Parathyroid adenoma (tissue), 2 donors: ENCODE measurements around the gene EXOC1.

ENCODE experiments used
- H2AFZ ChIP-seq: fragments of 300-600 bp; sonication (generic); one replicate; pipeline ENCODE4 v1.7.0; 2017; ENCODE audit warnings: antibody characterized with exemption, mild to moderate bottlenecking
- H3K27ac ChIP-seq: fragments of 300-600 bp; sonication (generic); one replicate; pipeline ENCODE4 v1.7.0; 2017
- H3K27me3 ChIP-seq: fragments of 300-600 bp; sonication (generic); one replicate; pipeline ENCODE4 v1.7.0; 2017; ENCODE audit warnings: low read length; ENCODE audit not compliant: control insufficient read depth, insufficient read depth
- H3K36me3 ChIP-seq: fragments of 300-600 bp; sonication (generic); one replicate; pipeline ENCODE4 v1.7.0; 2017; ENCODE audit warnings: low read length; ENCODE audit not compliant: control insufficient read depth, insufficient read depth
- H3K4me1 ChIP-seq: fragments of 300-600 bp; sonication (generic); one replicate; pipeline ENCODE4 v1.7.0; 2017; ENCODE audit warnings: control low read depth
- H3K4me2 ChIP-seq: fragments of 300-600 bp; sonication (generic); one replicate; pipeline ENCODE4 v1.7.0; 2017; ENCODE audit warnings: low read length
- H3K4me3 ChIP-seq: fragments of 300-600 bp; sonication (generic); one replicate; pipeline ENCODE4 v1.7.0; 2017; ENCODE audit warnings: low read depth, low read length
- H3K79me2 ChIP-seq: fragments of 300-600 bp; sonication (generic); one replicate; pipeline ENCODE4 v1.7.0; 2017; ENCODE audit warnings: control low read depth
- H3K9ac ChIP-seq: fragments of 300-600 bp; sonication (generic); one replicate; pipeline ENCODE4 v1.7.0; 2017; ENCODE audit warnings: mild to moderate bottlenecking
- H3K9me3 ChIP-seq: fragments of 300-600 bp; sonication (generic); one replicate; pipeline ENCODE4 v1.7.0; 2017; ENCODE audit warnings: low read length; ENCODE audit not compliant: control insufficient read depth
- CTCF ChIP-seq: fragments of 300-600 bp; sonication (generic); IDR thresholded peaks from one replicate; pipeline ENCODE4 v1.7.0; 2017; ENCODE audit warnings: antibody characterized with exemption, mild to moderate bottlenecking
- donor health status: primary hyperparathyroidism.

EXOC1 gene

GRCh38 chr4:55853484-55854046 lies at the start of gene EXOC1:
EXOC1 (plus strand) TSS chr4:55853648; CDS start chr4:55858324, 4,676 bp downstream.
- H3K4me2 ChIP-seq, result peak within 1 kb of the TSS; percentile 60

GRCh38 chr4:55807556-55807955 lies 45.9 kb upstream of the EXOC1 start:
- H3K27me3 ChIP-seq, result no peaks in the 10 kb centered on the region
- H3K4me3 ChIP-seq, result no peak overlapping the region
- H3K36me3 ChIP-seq, result no peaks in the 10 kb centered on the region
- H3K79me2 ChIP-seq, result no peaks in the 10 kb centered on the region
- no peak overlapping the region for H3K9ac ChIP-seq
- H3K9me3 ChIP-seq, result no peaks in the 10 kb centered on the region
- no peak for TF ChIP-seq CTCF
- no peak overlapping the region for H3K4me2 ChIP-seq
- no peaks in the 10 kb centered on the region for H3K4me1 ChIP-seq
- H3K27ac ChIP-seq, result no peak overlapping the region
- H2AFZ ChIP-seq, result no peak overlapping the region

More at GRCh38 chr4:55853484-55854046, at the start of gene EXOC1:
- Histone ChIP-seq H3K9me3 (no peaks in the 10 kb centered on the region), H3K4me1 (peaks cover 3% of the 10 kb centered on the region), H3K36me3 (no peaks in the 10 kb centered on the region), H3K4me3 (peak within 1 kb of the TSS; percentile 90), H3K9ac (peak within 1 kb of the TSS; percentile 37), H2AFZ (peak within 1 kb of the TSS; percentile 93), H3K27ac (peak within 1 kb of the TSS; percentile 79), H3K79me2 (no peaks in the 10 kb centered on the region), H3K27me3 (no peaks in the 10 kb centered on the region)
- no peak for TF ChIP-seq CTCF

- H3K9me3 ChIP-seq, result no peaks in the 10 kb centered on the region
- no peaks in the 10 kb centered on the region for H3K27me3 ChIP-seq
- no peak overlapping the region for H3K27ac ChIP-seq
- H3K4me1 ChIP-seq, result no peaks in the 10 kb centered on the region
- H2AFZ ChIP-seq, result no peak overlapping the region
- H3K4me2 ChIP-seq, result no peak overlapping the region
- no peak for TF ChIP-seq CTCF
- no peaks in the 10 kb centered on the region for H3K36me3 ChIP-seq
- H3K79me2 ChIP-seq, result no peaks in the 10 kb centered on the region
- H3K9ac ChIP-seq, result no peak overlapping the region
- no peak overlapping the region for H3K4me3 ChIP-seq
Measured at GRCh38 chr4:55808186-55808585, 45.3 kb upstream of the EXOC1 start.

GRCh38 chr4:55808632-55809031 lies 44.8 kb upstream of the EXOC1 start:
- H3K9me3 ChIP-seq, result no peaks in the 10 kb centered on the region
- TF ChIP-seq CTCF, result no peak
- H2AFZ ChIP-seq, result no peak overlapping the region
- no peak overlapping the region for H3K27ac ChIP-seq
- H3K79me2 ChIP-seq, result no peaks in the 10 kb centered on the region
- H3K36me3 ChIP-seq, result no peaks in the 10 kb centered on the region
- H3K4me1 ChIP-seq, result no peaks in the 10 kb centered on the region
- H3K4me2 ChIP-seq, result no peak overlapping the region
- no peaks in the 10 kb centered on the region for H3K27me3 ChIP-seq
- H3K4me3 ChIP-seq, result no peak overlapping the region
- no peak overlapping the region for H3K9ac ChIP-seq

- Histone ChIP-seq H3K27ac (no peak overlapping the region), H3K27me3 (no peaks in the 10 kb centered on the region)
- no peak for TF ChIP-seq CTCF
Measured at GRCh38 chr4:55817691-55818090, 35.8 kb upstream of the EXOC1 start.

More at GRCh38 chr4:55817691-55818090, 35.8 kb upstream of the EXOC1 start:
- H2AFZ ChIP-seq, result no peak overlapping the region
- H3K4me1 ChIP-seq, result no peaks in the 10 kb centered on the region
- no peaks in the 10 kb centered on the region for H3K36me3 ChIP-seq
- no peak overlapping the region for H3K4me2 ChIP-seq
- H3K9ac ChIP-seq, result no peak overlapping the region
- no peaks in the 10 kb centered on the region for H3K9me3 ChIP-seq
- H3K4me3 ChIP-seq, result no peak overlapping the region
- no peaks in the 10 kb centered on the region for H3K79me2 ChIP-seq
